ENCODE data around the gene ARID5B.

DNA sequence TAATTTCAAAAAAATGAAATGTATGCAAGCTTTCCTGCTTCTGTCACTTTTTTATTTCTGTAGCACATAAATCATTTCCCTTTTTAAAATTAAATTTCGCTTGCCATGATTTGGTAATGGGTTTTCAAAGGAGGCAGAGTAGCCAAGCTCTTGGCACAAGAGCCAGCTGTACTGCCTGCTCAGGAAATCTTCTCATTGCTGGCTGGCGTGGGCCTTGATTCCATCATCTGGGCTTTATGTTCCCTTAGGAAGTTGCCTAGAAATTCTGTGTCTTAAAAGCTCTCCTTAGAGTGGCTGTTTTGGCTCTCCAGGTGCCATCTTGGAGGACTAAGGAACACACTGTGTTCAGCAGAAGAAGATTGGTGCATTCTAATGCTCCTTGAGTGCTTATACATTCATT, 107.4 kb downstream of the ARID5B start:
- TF ChIP-seq, protein P1, sequence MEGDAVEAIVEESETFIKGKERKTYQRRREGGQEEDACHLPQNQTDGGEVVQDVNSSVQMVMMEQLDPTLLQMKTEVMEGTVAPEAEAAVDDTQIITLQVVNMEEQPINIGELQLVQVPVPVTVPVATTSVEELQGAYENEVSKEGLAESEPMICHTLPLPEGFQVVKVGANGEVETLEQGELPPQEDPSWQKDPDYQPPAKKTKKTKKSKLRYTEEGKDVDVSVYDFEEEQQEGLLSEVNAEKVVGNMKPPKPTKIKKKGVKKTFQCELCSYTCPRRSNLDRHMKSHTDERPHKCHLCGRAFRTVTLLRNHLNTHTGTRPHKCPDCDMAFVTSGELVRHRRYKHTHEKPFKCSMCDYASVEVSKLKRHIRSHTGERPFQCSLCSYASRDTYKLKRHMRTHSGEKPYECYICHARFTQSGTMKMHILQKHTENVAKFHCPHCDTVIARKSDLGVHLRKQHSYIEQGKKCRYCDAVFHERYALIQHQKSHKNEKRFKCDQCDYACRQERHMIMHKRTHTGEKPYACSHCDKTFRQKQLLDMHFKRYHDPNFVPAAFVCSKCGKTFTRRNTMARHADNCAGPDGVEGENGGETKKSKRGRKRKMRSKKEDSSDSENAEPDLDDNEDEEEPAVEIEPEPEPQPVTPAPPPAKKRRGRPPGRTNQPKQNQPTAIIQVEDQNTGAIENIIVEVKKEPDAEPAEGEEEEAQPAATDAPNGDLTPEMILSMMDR (IDR thresholded peaks at IDR 0.05) = no peak
- no peak for TF ChIP-seq POLR2A (IDR thresholded peaks at IDR 0.05)
